HFF-Myc (cell line): ENCODE data around the gene BPIFB3.
"Not testable (repeated sequence)": the region's sequence is repeated elsewhere in the genome, so short reads cannot be mapped to it uniquely, and the experiment has no call there.

Experiments
- DNase-seq: peaks from one replicate; pipeline ENCODE4 v3.0.0-alpha.2; 2011; ENCODE audit warnings: low read depth; ENCODE audit errors: extremely low read depth
- H3K4me3 ChIP-seq: replicated peaks from 2 replicates; pipeline ENCODE4 v1.5.1; 2011; ENCODE audit warnings: low read depth, mild to moderate bottlenecking, control low read depth, low read length
- CTCF ChIP-seq: IDR thresholded peaks from 2 replicates; pipeline ENCODE4 v1.5.1; 2012; ENCODE audit warnings: mild to moderate bottlenecking, low read depth, low read length, control low read depth; ENCODE audit errors: missing control alignments

BPIFB3 gene

GRCh38 chr20:33091693-33092092 lies 38.0 kb downstream of the BPIFB3 start:
- no peak overlapping the region for H3K4me3 ChIP-seq
- no peak for DNase-seq
- TF ChIP-seq CTCF, result no peak

GRCh38 chr20:33092361-33092760 lies 38.7 kb downstream of the BPIFB3 start:
- DNase-seq, result no peak
- no peak for TF ChIP-seq CTCF
- no peak overlapping the region for H3K4me3 ChIP-seq

- DNase-seq, result no peak
- H3K4me3 ChIP-seq, result no peak overlapping the region
- no peak for TF ChIP-seq CTCF
Observed at GRCh38 chr20:33093074-33093473, 39.4 kb downstream of the BPIFB3 start.

- no peak overlapping the region for H3K4me3 ChIP-seq
- no peak for TF ChIP-seq CTCF
- no peak for DNase-seq
Observed at GRCh38 chr20:33093582-33093981, 39.9 kb downstream of the BPIFB3 start.

GRCh38 chr20:33095249-33095648 lies 41.5 kb downstream of the BPIFB3 start:
- DNase-seq, result no peak
- TF ChIP-seq CTCF, result no peak
- no peak overlapping the region for H3K4me3 ChIP-seq

GRCh38 chr20:33095902-33096584 lies 42.3 kb downstream of the BPIFB3 start:
- peak; percentile 44 for DNase-seq
- not testable (repeated sequence) for H3K4me3 ChIP-seq
- peak; percentile 73 for TF ChIP-seq CTCF

GRCh38 chr20:33097001-33097400 lies 43.3 kb downstream of the BPIFB3 start:
- TF ChIP-seq CTCF, result no peak
- no peak for DNase-seq
- no peak overlapping the region for H3K4me3 ChIP-seq
